HG03097 (cell line): ENCODE data around the gene VPS33B.

Experiments
- ATAC-seq: cut with Tn5 transposase; IDR thresholded peaks from one replicate; pipeline ENCODE4 v1.9.1; 2021; ENCODE audit not compliant: unreplicated experiment, low FRiP score

Gene VPS33B

GRCh38 chr15:90953947-90954711 lies 68.3 kb downstream of the VPS33B start:
- ATAC-seq = no peak

- no peak for ATAC-seq
Measured at GRCh38 chr15:90952901-90953677, 69.3 kb downstream of the VPS33B start.

GRCh38 chr15:90950676-90951075 lies 71.7 kb downstream of the VPS33B start:
- ATAC-seq = no peak

- ATAC-seq = no peak
Measured at GRCh38 chr15:90949979-90950675, 72.3 kb downstream of the VPS33B start.
